GM12878 (cell line): ENCODE measurements around the gene CCSER2. TPM values are rescaled to one million over a fixed set of nuclear protein-coding genes. Genes with fewer than 3 reads are reported as not detected.

Source experiments
- ATAC-seq: fragments of 200-7000 bp; cut with Tn5 transposase; 3 replicates; pipeline ENCODE4 v1.9.1; 2020; ENCODE audit warnings: mild to moderate bottlenecking, moderate library complexity
- BruUV-seq: library from RNA; stranded (reverse); fragments of 400-500 nt; replicated peaks from 2 replicates; lab custom pipeline; 2021; lab: Mats Ljungman, UMichigan
- CTCF ChIA-PET: fragments of 300-600 bp; sonication (Branson Sonifier 250); formaldehyde crosslinking; extraction: SDS; loops from one replicate; lab custom pipeline; 2021; ENCODE audit warnings: inconsistent platforms; lab: Yijun Ruan, JAX
- POLR2A ChIA-PET: fragments of 350-600 bp; formaldehyde crosslinking; extraction: SDS; loops from one replicate; lab custom pipeline; 2021; ENCODE audit warnings: inconsistent platforms; lab: Charles Lee
- RAD21 ChIA-PET: fragments of 300-600 bp; sonication (Branson Sonifier 250); formaldehyde crosslinking; loops from one replicate; lab custom pipeline; 2023; ENCODE audit warnings: antibody characterized with exemption; ENCODE audit not compliant: unreplicated experiment; lab: Charles Lee
- SMC1A ChIA-PET: fragments of 300-600 bp; sonication (Branson Sonifier 250); formaldehyde crosslinking; loops from one replicate; lab custom pipeline; 2023; ENCODE audit not compliant: unreplicated experiment, uncharacterized antibody; lab: Charles Lee
- DNase-seq: peaks from one replicate; pipeline ENCODE4 v3.0.0-alpha.2; 2011; ENCODE audit warnings: low read depth, low spot score
- FAIRE-seq: peaks from 3 replicates; lab custom pipeline; 2011; peaks lifted over from hg19 to GRCh38; lab: Jason Lieb, UNC
- H2AFZ ChIP-seq: 2 replicates; pipeline ENCODE4 v1.6.0; 2011; ENCODE audit warnings: low read depth, low read length, control low read depth; ENCODE audit not compliant: control insufficient read depth
- H3K27ac ChIP-seq: 2 replicates; pipeline ENCODE4 v1.5.1; 2011; ENCODE audit warnings: control low read depth; ENCODE audit not compliant: control insufficient read depth, insufficient read depth
- H3K27me3 ChIP-seq, 2 experiments: replicated peaks in 1 of 2; 2 replicates each; pipeline versions ENCODE4 v1.6.0 to v1.6.1; 2011; ENCODE audit warnings: low read length in 1 of 2; ENCODE audit not compliant: control insufficient read depth in 2 of 2, insufficient read depth in 2 of 2
- H3K36me3 ChIP-seq, 2 experiments: 2 replicates each; pipeline ENCODE4 v1.5.1; 2011; ENCODE audit warnings: low read length in 1 of 2; ENCODE audit not compliant: control insufficient read depth in 2 of 2, insufficient read depth in 2 of 2
- H3K4me1 ChIP-seq: 2 replicates; pipeline ENCODE4 v1.6.1; 2011; ENCODE audit warnings: mild to moderate bottlenecking, low read length, moderate library complexity, mixed read lengths; ENCODE audit not compliant: control insufficient read depth, insufficient read depth
- H3K4me2 ChIP-seq: 2 replicates; pipeline ENCODE4 v1.6.0; 2011; ENCODE audit warnings: control low read depth; ENCODE audit not compliant: control insufficient read depth, insufficient read depth
- H3K4me3 ChIP-seq: fragments of 200-600 bp; sonication (generic); 2 replicates; pipeline ENCODE4 v1.5.1; 2016
- H3K79me2 ChIP-seq: 2 replicates; pipeline ENCODE4 v1.6.0; 2011; ENCODE audit warnings: low read length; ENCODE audit not compliant: control insufficient read depth, insufficient read depth
- H3K9ac ChIP-seq: 2 replicates; pipeline ENCODE4 v1.8.0; 2011; ENCODE audit warnings: low read length, control low read depth, mixed read lengths; ENCODE audit not compliant: control insufficient read depth, insufficient read depth
- H3K9me3 ChIP-seq: replicated peaks from 3 replicates; pipeline ENCODE4 v1.5.1; 2011; ENCODE audit warnings: mild to moderate bottlenecking, low read length; ENCODE audit not compliant: control insufficient read depth, insufficient read depth
- H4K20me1 ChIP-seq: 2 replicates; pipeline ENCODE4 v1.6.0; 2011; ENCODE audit not compliant: control insufficient read depth, insufficient read depth
- CBX5 ChIP-seq: sonication (generic); IDR thresholded peaks from 2 replicates; pipeline ENCODE4 v1.6.1; 2016; ENCODE audit warnings: low read depth, moderate library complexity, mild to moderate bottlenecking, inconsistent platforms
- CEBPZ ChIP-seq: fragments of 150-350 bp; IDR thresholded peaks from 2 replicates; pipeline ENCODE4 v1.6.1; 2016; ENCODE audit warnings: low read depth, low read length
- E2F4 ChIP-seq: IDR thresholded peaks from 2 replicates; pipeline ENCODE4 v1.6.1; 2012; ENCODE audit warnings: low read depth, low read length, improper control_type of control experiment
- ESRRA ChIP-seq: IDR thresholded peaks from 2 replicates; pipeline ENCODE4 v1.6.1; 2012; ENCODE audit warnings: mild to moderate bottlenecking, low read length, improper control_type of control experiment
- IKZF2 ChIP-seq, 2 experiments: fragments of 450-650 bp; IDR thresholded peaks; 2 replicates each; pipeline ENCODE4 v1.6.1; 2017; ENCODE audit warnings: mild to moderate bottlenecking in 2 of 2, moderate library complexity in 2 of 2
- KAT2A ChIP-seq: conservative IDR thresholded peaks from 2 replicates; pipeline ENCODE4 v1.6.1; 2011; ENCODE audit warnings: low read depth, low read length; ENCODE audit not compliant: control insufficient read depth
- KDM1A ChIP-seq: fragments of 200-600 bp; sonication (generic); IDR thresholded peaks from 2 replicates; pipeline ENCODE4 v1.6.1; 2016; ENCODE audit warnings: borderline replicate concordance
- NR2F1 ChIP-seq: fragments of 450-650 bp; conservative IDR thresholded peaks from 2 replicates; pipeline ENCODE4 v1.6.1; 2017; ENCODE audit warnings: mild to moderate bottlenecking
- SREBF2 ChIP-seq: IDR thresholded peaks from 2 replicates; pipeline ENCODE4 v1.6.1; 2012; ENCODE audit warnings: mild to moderate bottlenecking, low read length
- STAT3 ChIP-seq: IDR thresholded peaks from 2 replicates; pipeline ENCODE4 v1.6.1; 2011; ENCODE audit warnings: low read depth, low read length, improper control_type of control experiment
- TCF7 ChIP-seq: IDR thresholded peaks from 2 replicates; pipeline ENCODE4 v1.6.1; 2014; ENCODE audit warnings: antibody characterized with exemption, borderline replicate concordance
- WGBS: methylation state at CpG from one replicate; pipeline ENCODE4 v1.1.6; 2016; ENCODE audit warnings: low lambda C conversion rate; ENCODE audit not compliant: insufficient replicate concordance, insufficient coverage; ENCODE audit errors: missing lambda C conversion rate; 5-methylcytosine and 5-hydroxymethylcytosine counted together
- in situ Hi-C: fragments of 300-500 bp; cut with MboI; formaldehyde crosslinking; loops from 9 replicates; pipeline ENCODE4 v1.14.3; 2018; ENCODE audit warnings: mixed read lengths
- intact Hi-C: fragments of 100-400 bp; cut with micrococcal nuclease; formaldehyde crosslinking; loops from one replicate; pipeline ENCODE4 v1.14.2; 2022; ENCODE audit not compliant: unreplicated experiment
- polyA plus RNA-seq, 11 experiments: library from polyadenylated mRNA; depleted of rRNA in 4 of 11; unstranded in 6 of 11; stranded (reverse) in 5 of 11; fragments of >200 nt; fragmentation: Nextera tagmentation in 4 of 11; fragmentation: Illumina TruSeq in 1 of 11; extraction: Ambion mirVana in 4 of 11; extraction: Trizol in 1 of 11; gene quantifications; 1 replicate in 1 of 11; 2 replicates in 10 of 11; pipeline versions ENCODE4 v1.2.1 to v1.2.3, GENCODE V29; 2011 to 2016; ENCODE audit warnings: inconsistent platforms in 2 of 11, missing spikeins in 2 of 11, low read depth in 1 of 11
- total RNA-seq, 4 experiments: library from RNA; depleted of rRNA in 3 of 4; stranded (reverse); fragments of >200 nt in 3 of 4; fragmentation: Illumina TruSeq in 1 of 4; extraction: Trizol in 1 of 4; gene quantifications; 2 replicates each; pipeline versions ENCODE4 v1.2.1 to v1.2.3, GENCODE V29; 2013 to 2021
- TF ChIP-seq, protein P1 (sequence below): fragments of 450-650 bp; formaldehyde crosslinking; IDR thresholded peaks from 2 replicates; pipeline ENCODE4 v1.4.0; 2022; ENCODE audit warnings: mild to moderate bottlenecking, moderate library complexity

The CCSER2 gene
- total and polyA plus RNA-seq, 10 of the 15 experiments (the other 5 are each of a cell fraction or from before 2014, with no cell fraction given): 4.7 to 18.8 (median 13.2) TPM

GRCh38 chr10:84298057-84298456 is 30.3 kb upstream of the CCSER2 start:
- no TSS peak for BruUV-seq
- in situ Hi-C loops: no loop called here
- Histone ChIP-seq H3K27ac (no peak overlapping the region), H4K20me1 (no peaks in the 10 kb centered on the region), H3K9ac (no peak overlapping the region), H3K4me3 (no peak overlapping the region), H3K27me3 (no peaks in the 10 kb centered on the region), H3K79me2 (no peaks in the 10 kb centered on the region), H3K9me3 (no peaks in the 10 kb centered on the region), H2AFZ (no peak overlapping the region), H3K4me1 (peaks cover 22% of the 10 kb centered on the region), H3K36me3 (no peaks in the 10 kb centered on the region), H3K4me2 (no peak overlapping the region)
- DNase-seq (no peak), FAIRE-seq (no peak), ATAC-seq (no peak)
- POLR2A ChIA-PET: no interaction called here
- RAD21 ChIA-PET: no interaction called here
- TF ChIP-seq KAT2A (no peak), CBX5 (no peak), NR2F1 (no peak), STAT3 (no peak), SREBF2 (no peak), CEBPZ (no peak), IKZF2 (IDR thresholded peaks at IDR 0.05) (no peak), KDM1A (no peak), TCF7 (no peak), ESRRA (no peak), E2F4 (no peak)
- TF ChIP-seq, protein P1, sequence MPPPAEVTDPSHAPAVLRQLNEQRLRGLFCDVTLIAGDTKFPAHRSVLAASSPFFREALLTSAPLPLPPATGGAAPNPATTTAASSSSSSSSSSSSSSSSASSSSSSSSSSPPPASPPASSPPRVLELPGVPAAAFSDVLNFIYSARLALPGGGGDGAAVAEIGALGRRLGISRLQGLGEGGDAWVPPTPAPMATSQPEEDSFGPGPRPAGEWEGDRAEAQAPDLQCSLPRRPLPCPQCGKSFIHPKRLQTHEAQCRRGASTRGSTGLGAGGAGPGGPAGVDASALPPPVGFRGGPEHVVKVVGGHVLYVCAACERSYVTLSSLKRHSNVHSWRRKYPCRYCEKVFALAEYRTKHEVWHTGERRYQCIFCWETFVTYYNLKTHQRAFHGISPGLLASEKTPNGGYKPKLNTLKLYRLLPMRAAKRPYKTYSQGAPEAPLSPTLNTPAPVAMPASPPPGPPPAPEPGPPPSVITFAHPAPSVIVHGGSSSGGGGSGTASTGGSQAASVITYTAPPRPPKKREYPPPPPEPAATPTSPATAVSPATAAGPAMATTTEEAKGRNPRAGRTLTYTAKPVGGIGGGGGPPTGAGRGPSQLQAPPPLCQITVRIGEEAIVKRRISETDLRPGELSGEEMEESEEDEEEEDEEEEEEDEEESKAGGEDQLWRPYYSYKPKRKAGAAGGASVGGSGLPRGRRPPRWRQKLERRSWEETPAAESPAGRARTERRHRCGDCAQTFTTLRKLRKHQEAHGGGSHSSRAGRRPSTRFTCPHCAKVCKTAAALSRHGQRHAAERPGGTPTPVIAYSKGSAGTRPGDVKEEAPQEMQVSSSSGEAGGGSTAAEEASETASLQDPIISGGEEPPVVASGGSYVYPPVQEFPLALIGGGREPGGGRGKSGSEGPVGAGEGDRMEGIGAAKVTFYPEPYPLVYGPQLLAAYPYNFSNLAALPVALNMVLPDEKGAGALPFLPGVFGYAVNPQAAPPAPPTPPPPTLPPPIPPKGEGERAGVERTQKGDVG (CRISPR knock-in tag): no peak
- intact Hi-C loops: no loop called here
- SMC1A ChIA-PET: no interaction called here
- CTCF ChIA-PET: no interaction called here
- WGBS: 66% methylated on average over 3 of the region's 3 CpGs
